ENCODE results near the gene MYH9. TPM values are rescaled to one million over a fixed set of nuclear protein-coding genes. Genes with fewer than 3 reads are reported as not detected.
A peak's percentile ranks its signal among the peaks of the same experiment; 100 is the strongest.

The MYH9 gene
- total and polyA plus RNA-seq, 4 donors: 184 to 667 (median 332) TPM

GRCh38 chr22:36369004-36369921 is 18.5 kb downstream of the MYH9 start:
- no peaks in the 10 kb centered on the region for H3K9me3 ChIP-seq (ENCODE audit: control insufficient read depth in 4 of 4, insufficient read depth in 3 of 4, low read length in 3 of 4)
- WGBS, 2 donors: 35 to 38% methylated on average over 19 of the region's 19 CpGs
- peak overlapping the region; percentile 83 to 87 for H3K27ac ChIP-seq (ENCODE audit: low read depth in 1 of 2, low read length in 1 of 2)
- DNase-seq: no peak
- ATAC-seq (ENCODE audit: insufficient read depth, low FRiP score): no peak
- H3K4me3 ChIP-seq: no peak overlapping the region
- H3K4me1 ChIP-seq (ENCODE audit: control insufficient read depth in 5 of 5, insufficient read depth in 5 of 5, low read length in 5 of 5): peaks cover 43 to 83% (median 62%) of the 10 kb centered on the region in 5 donors
- TF ChIP-seq CTCF (IDR thresholded peaks at IDR 0.05; ENCODE audit: control extremely low read depth, extremely low read depth): no peak
- peak overlapping the region in 1 of 2 donors; percentile 43 for H3K9ac ChIP-seq (ENCODE audit: insufficient read depth in 1 of 2, low read length in 2 of 2)
- H3K27me3 ChIP-seq (ENCODE audit: control insufficient read depth in 3 of 3, insufficient read depth in 3 of 3, low read length in 2 of 3): no peaks in the 10 kb centered on the region
- H3K36me3 ChIP-seq (ENCODE audit: control insufficient read depth in 4 of 4, insufficient read depth in 4 of 4, low read length in 4 of 4): peaks cover 0 to 3% (median 0%) of the 10 kb centered on the region in 4 donors

- Histone ChIP-seq H3K36me3 (ENCODE audit: control insufficient read depth in 4 of 4, insufficient read depth in 4 of 4, low read length in 4 of 4) (peaks cover 0 to 3% (median 0%) of the 10 kb centered on the region in 4 donors), H3K27ac (ENCODE audit: low read depth in 1 of 2, low read length in 1 of 2) (peak overlapping the region; percentile 83 to 87), H3K4me1 (ENCODE audit: control insufficient read depth in 5 of 5, insufficient read depth in 5 of 5, low read length in 5 of 5) (peaks cover 43 to 81% (median 64%) of the 10 kb centered on the region in 5 donors), H3K9me3 (ENCODE audit: control insufficient read depth in 4 of 4, insufficient read depth in 3 of 4, low read length in 3 of 4) (no peaks in the 10 kb centered on the region), H3K4me3 (no peak overlapping the region), H3K27me3 (ENCODE audit: control insufficient read depth in 3 of 3, insufficient read depth in 3 of 3, low read length in 2 of 3) (no peaks in the 10 kb centered on the region), H3K9ac (ENCODE audit: insufficient read depth in 1 of 2, low read length in 2 of 2) (peak overlapping the region in 1 of 2 donors; percentile 14)
- DNase-seq (peak; percentile 72 to 74 (median 72)), ATAC-seq (ENCODE audit: insufficient read depth, low FRiP score) (no peak)
- peak; percentile 4 for TF ChIP-seq CTCF (IDR thresholded peaks at IDR 0.05; ENCODE audit: control extremely low read depth, extremely low read depth)
- WGBS, 2 donors: 34 to 58% methylated on average over 13 of the region's 13 CpGs
Measured at GRCh38 chr22:36368359-36368983, 19.3 kb downstream of the MYH9 start.

GRCh38 chr22:36367479-36367878 is 20.3 kb downstream of the MYH9 start:
- Histone ChIP-seq H3K9ac (ENCODE audit: insufficient read depth in 1 of 2, low read length in 2 of 2) (no peak overlapping the region), H3K9me3 (ENCODE audit: control insufficient read depth in 4 of 4, insufficient read depth in 3 of 4, low read length in 3 of 4) (no peaks in the 10 kb centered on the region), H3K36me3 (ENCODE audit: control insufficient read depth in 4 of 4, insufficient read depth in 4 of 4, low read length in 4 of 4) (peaks cover 0 to 3% (median 0%) of the 10 kb centered on the region in 4 donors), H3K27ac (ENCODE audit: low read depth in 1 of 2, low read length in 1 of 2) (peak overlapping the region; percentile 78 to 87), H3K4me3 (no peak overlapping the region), H3K4me1 (ENCODE audit: control insufficient read depth in 5 of 5, insufficient read depth in 5 of 5, low read length in 5 of 5) (peaks cover 33 to 77% (median 62%) of the 10 kb centered on the region in 5 donors), H3K27me3 (ENCODE audit: control insufficient read depth in 3 of 3, insufficient read depth in 3 of 3, low read length in 2 of 3) (no peaks in the 10 kb centered on the region)
- WGBS, 2 donors: 27 to 47% methylated on average over 7 of the region's 7 CpGs
- ATAC-seq (ENCODE audit: insufficient read depth, low FRiP score): no peak
- no peak for DNase-seq
- TF ChIP-seq CTCF (IDR thresholded peaks at IDR 0.05; ENCODE audit: control extremely low read depth, extremely low read depth): no peak

Measured in lung (tissue), 12 donors.